Superior temporal gyrus (tissue), 1 donor: ENCODE data around the gene VPS8.
"Not testable (repeated sequence)": the region's sequence is repeated elsewhere in the genome, so short reads cannot be mapped to it uniquely, and the experiment has no call there.

ENCODE experiments used
- DNase-seq: peaks from one replicate; pipeline ENCODE4 v3.0.0-alpha.2; 2016; ENCODE audit errors: extremely low spot score

Gene VPS8

DNA sequence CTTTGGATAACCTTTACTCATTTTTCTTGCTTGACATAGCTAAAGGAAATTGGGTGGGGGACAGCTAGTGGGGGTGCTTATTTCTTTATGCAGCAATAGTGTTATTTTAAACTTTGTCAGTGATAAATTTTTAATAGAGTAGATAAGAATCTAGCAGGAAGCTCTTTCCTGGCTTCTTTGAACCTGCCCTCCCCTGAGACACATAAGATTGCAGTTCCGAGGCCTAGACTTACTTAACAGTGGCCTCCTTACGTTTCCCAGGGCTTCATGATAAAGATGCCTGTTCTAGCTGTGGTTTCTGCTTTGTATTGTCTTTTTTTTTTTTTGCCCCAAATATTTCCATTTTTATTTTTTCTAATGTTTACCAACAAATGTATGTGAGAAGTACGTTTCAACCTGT, 170.1 kb downstream of the VPS8 start:
- DNase-seq = no peak

DNA sequence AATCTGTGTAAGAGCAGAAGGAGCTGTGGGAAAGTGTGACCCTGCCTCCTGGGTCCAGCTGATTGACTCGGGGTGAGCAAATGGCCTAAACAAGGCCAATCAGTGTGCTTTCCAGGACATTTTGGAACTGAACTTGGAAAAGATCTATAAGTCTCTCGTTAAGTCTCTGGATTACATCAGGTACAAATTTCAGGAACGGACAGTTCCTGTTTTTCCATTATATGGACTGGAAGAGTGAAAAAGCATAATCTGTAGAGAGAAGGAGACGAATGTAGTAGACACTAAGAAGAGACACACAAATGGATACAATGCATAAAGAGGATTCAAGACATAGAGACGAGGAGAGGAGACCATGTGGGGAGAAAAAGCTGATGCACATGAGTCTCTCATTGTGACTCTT, 173.6 kb downstream of the VPS8 start:
- no peak for DNase-seq

DNA sequence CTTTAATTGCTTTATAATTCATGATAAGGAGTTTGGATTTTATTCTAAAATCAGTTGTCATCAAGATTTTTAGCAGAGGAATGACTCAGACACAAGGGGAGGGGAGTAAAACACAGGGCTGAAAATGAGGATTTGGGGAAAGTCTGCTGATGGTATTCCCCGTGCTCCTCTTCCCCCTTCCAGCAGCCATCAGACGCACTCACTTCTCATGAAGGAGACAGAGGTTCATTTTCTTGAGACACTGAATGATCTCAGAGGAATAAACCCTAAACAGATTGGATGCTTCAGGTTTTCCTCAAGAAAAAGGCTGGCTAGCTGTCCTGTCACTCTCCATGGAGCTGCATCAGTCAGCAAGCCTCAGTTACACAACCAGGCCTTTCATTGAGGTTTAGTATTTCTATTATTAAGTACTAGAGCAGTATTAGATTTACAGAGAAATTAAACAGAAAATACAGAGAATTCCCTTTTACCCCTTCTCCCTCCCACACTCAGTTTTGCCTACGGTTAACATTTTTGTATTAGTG, 174.5 kb downstream of the VPS8 start:
- DNase-seq = no peak

DNA sequence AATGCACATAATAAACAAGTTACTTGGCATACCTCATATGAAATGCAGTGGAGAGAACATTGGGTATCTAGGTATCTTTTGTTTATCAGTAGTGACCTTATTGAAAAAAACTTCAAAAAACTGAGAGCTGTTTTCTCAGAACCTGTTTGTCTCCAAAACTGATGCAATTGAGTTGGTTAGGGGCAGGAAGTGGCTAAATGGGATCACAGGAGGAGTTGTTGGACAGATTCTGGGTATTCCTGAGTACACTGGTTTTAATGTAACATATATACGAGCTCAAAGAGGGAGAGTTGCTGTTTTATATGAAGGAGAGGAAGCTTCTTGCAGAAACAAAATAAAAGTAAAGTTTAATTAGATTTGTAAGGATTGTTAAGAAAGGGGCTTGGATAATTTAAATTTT, 181.4 kb downstream of the VPS8 start:
- DNase-seq = no peak

DNA sequence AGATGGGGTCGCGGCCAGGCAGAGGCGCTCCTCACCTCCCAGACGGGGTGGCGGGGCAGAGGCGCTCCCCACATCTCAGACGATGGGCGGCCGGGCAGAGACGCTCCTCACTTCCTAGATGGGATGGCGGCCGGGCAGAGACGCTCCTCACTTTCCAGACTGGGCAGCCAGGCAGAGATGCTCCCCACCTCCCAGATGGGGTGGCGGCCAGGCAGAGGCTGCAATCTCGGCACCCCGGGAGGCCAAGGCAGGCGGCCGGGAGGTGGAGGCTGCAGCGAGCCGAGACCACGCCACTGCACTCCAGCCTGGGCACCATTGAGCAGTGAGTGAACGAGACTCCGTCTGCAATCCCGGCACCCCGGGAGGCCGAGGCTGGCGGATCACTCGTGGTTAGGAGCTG, 191.9 kb downstream of the VPS8 start:
- not testable (repeated sequence) for DNase-seq

DNA sequence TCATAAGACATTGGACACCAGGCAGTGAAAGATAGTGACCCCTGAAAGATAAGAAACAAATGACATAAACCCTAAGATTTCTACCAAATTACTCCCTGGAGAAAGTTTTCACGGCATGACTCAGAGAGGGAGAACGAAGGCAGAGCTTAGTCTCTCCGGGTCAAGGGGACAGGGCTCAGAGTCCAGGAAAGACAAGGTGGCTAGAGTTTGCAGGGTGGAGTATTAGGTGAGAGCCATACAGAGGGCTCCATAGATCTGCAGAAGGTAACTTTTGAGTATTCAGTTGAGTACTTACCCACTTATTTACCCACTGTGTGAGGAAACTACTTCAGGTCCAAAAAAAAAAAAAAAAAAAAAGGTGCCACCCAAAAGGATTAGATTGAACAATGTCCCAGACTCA, 197.7 kb downstream of the VPS8 start:
- no peak for DNase-seq

DNA sequence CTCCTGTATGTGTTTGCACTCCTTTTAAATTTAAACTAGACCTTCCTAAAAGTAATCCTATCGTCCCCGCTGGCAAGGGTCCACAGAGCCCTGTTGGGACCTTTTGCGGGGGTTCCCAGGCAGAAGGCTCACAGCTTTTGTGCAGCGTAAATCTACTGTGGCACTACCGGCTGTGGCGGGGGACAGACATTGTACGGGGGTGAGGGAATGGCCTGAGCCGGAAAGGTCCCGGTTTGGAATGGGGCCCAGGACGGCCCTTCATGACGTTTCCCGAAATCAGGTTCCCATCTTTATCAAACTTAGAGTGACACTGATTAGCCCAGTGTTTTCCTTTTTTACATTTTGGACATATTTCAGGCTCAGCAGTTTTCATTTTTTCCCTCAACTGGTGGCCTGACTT, 205.6 kb downstream of the VPS8 start:
- DNase-seq = not testable (repeated sequence)

DNA sequence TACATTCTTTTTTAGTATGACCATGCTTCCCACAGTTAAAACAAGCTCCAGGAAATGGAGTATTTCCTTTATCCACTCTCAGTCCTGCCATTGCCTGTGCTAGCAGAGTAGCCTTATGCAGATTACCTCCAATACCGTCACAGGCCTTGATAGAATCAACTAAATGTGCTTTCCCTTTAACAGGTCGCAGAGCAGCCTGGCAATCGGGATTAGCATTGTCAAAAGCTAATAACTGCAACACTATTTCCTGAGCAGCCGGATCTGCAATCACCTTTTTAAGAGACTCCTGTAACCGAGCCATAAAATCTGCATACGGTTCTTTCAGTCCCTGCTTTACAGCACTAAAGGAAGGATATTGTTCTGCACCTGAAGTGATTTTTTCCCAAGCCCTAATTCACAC, 206.0 kb downstream of the VPS8 start:
- not testable (repeated sequence) for DNase-seq

DNA sequence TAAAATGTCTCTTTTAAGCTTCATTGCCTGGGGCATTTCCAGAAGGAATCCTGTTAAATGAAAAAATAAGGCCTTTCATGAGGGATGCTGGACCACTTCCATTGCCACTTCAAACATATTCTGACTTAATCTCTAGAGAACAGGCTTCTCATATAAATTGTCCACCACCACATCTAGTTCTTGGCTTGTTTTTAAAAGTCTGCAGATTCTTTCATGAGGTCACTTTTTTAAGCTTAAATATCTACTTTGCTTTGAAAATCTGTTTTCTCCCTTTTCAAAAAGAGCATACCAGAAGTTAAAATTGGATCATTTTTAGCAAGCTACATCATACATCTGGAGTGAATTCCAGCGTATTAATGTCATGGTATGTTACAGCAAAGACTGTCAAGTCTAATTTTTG, 209.3 kb downstream of the VPS8 start:
- DNase-seq = no peak

DNA sequence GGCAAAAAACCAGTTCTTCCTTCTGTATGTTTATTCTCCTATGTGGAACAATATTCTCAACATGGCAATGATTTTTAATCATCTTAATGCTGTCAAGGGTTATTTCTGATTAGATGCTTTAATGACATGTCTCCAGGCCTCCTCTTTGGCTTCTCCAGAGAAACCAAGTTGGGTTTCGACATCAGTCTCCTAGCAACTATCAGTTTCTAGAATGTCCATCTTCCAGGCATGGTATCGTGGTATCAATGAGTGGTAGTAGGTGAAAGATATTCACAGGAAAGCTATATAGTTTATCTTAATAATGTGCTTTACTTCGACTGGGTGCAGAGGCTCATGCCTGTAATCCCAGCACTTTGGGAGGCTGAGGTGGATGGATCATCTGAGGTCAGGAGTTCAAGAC, 212.4 kb downstream of the VPS8 start:
- no peak for DNase-seq

DNA sequence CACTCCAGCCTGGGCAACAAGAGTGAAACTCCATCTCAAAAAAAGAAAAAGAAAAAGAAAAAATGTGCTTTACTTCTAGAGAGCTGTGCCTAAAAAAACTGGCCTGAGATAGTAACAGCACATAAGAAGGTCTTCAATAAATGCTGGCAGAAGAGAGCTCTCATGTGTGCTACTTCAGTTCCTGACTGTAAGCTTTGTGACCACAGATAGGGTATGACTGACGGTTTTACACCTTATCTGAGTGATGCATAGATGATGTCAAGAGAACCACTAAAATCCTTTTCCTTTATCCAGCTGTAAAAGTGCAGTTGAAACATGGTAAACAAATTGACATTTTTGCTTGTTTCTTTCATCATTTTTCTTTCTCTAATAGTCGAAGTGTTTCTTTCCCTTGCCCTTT, 213.0 kb downstream of the VPS8 start:
- no peak for DNase-seq

DNA sequence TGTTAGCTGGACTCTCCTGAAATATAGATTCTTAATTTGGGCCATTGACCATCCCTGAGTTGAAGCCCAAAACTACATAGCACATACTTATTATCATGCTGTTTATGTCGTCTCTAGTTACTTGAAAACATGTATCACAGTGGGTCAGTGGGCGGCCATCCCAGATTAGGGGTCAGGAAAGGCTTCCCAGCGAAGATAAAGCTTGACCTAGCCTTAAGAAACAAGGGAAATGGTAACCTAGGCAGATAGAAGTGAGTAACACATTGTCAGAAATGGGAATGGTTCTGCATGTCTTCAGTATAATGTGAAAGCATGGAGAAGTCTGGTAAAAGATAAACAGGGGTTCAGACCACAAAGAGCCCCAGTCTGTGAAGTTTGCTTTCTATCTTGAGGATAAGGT, 216.2 kb downstream of the VPS8 start:
- DNase-seq = no peak

DNA sequence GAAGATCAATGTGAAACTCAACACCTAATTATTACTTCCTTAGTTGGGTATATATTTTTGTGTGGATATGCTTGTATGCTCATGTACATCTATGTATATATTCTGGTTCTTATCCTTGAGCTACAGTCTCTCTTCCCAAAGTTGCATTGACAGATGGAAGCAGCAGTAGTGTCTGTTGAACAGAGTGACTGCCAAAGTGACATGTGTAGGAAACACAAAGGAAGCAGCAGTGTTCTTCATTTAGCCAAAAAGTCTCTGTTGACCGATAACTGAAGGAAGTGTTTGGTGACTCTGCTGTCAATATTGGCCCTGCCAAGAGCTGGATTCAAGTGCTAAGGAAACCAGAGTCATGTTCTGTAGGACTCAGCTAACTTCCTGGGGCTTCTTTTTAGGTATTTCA, 217.1 kb downstream of the VPS8 start:
- no peak for DNase-seq

DNA sequence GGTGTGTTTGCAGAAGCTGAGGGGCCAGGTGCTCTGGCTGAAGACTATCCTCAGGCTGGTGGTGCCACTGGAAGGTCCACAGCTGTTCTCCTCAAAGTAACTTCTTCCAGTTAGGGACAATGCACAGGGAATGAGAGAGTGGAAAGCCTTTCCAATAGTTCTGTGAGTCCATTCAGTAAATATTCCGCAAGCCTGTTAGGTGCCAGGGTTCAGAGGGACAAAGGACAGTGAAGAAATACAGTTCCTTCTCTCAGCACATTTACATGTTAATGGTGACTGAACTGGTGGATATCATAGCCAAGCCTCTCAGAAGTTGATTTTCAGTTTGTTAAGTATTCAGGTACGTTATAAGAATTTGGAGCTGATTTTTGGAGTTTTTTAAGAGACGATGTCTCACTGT, 218.4 kb downstream of the VPS8 start:
- no peak for DNase-seq

DNA sequence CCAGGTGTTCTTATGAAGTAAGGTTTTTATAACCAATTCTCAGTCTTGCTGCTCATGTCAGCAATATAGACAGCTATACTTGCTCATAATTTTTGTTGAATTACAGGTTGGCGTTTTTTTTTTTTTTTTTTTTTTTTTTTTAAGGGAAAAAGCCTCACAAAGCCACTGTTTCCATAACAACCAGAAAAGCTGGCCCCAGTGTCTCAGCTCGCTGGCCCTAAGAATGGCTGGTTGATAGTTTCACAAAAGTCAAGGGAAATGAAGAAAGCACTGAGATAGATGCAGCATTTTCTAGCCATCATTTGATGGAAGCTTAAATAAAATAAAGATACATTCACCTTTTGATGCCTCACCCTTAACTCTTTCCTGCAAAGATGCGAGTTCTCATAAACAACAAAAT, 219.0 kb downstream of the VPS8 start:
- no peak for DNase-seq

DNA sequence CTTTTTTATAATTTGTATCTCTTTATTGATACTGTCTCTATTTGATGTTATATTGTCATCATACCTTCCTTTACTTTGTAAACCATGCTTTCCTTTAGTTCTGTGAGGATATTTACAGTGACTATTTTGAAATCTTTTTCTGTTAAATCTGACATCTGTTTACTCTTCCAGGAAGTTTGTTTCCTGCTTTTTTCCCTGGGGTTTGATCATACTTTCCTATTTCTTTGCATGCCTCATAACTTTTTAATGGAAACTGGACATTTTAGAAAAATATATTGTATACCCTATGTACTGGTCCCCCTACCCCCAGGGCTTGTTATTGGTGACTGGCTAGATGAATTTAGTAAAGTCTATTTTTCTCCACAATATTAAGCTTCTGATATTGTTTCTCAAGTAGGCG, 225.8 kb downstream of the VPS8 start:
- no peak for DNase-seq

DNA sequence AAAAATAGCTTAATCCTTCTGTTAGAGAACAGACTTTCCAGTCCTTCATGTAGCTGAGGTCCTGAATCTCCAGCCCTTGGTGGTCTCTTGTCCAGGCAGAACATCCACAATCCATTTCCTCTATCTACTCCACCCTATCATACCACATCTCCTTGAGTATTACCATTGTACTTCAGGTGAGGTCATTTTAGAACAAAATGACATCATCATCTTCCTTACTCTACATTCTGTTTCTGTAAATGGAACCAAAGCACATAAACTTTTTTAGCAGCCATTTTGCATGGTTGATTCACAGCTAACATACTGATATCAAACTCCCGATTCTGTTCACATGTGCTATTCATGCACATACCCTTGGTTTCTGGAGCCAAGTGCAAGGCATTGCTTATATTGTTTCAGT, 228.5 kb downstream of the VPS8 start:
- DNase-seq = no peak

DNA sequence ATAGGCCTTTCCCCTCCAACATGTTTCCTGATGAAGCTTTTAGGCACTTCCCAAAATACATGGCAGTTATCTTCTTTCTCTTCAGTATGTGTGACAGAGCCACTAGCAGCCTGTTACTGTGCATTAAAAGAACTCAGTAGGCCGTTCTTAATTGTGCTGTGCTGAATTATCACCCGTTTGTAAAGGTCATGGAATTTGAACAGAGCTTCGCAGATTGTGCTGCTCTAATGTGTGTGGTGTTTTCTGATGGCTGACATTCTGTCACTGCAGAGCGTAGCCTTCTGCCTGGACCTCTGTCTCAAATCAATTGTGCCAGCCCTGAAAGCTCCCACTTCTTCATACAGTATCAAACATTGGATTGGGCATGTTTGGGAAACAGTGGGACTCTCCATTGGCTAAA, 229.6 kb downstream of the VPS8 start:
- no peak for DNase-seq

DNA sequence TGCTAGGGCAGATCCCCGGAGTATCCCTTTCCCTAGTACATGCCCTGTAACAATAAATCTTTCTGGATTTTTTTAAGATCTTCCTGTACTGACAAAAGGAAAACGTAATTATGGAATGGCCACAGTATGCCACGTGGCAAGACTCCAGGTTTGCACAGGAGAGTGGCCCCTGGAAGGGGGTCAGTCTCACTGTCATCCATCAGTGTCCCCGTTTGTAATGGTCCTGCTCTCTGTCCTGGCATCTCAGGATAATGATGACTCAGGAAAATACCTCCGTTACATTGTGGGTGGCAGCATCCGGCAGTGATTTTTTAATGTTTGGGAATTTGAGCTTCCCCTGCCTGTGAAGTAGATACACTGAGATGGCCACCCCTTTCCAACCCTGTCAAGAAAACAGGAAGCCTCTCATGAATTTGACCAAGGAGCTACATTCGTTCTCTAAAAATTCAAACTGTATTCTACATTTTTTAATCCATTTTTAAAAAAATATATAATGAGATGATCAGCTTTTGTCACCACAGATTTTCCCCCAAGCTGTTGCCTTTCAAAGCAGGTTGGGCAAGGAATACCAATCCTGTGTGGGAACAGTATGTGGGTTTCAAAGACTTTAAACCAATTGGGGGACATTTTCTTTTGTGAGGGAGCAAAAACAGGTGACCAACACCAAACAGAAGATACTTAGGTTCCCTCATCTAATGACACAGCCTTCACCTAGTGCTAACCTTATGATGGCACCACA, 230.5 kb downstream of the VPS8 start:
- no peak for DNase-seq

DNA sequence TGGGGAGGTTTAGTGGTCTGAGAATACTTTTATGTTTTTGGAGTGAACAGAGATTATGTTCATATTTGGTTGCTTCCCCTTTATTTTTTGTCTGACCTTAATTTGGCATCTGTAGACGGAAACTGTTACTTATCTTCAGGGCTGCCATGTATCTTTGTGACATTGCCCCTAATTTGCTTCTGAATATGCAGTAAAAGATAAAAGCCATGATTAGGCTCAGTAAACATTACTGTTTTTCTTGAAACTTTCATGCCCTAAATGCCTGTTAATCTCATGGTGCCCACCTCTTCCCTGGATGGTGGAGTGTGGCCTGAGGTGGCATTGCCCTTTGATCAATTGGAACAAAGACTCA, 234.2 kb downstream of the VPS8 start:
- DNase-seq = no peak

DNA sequence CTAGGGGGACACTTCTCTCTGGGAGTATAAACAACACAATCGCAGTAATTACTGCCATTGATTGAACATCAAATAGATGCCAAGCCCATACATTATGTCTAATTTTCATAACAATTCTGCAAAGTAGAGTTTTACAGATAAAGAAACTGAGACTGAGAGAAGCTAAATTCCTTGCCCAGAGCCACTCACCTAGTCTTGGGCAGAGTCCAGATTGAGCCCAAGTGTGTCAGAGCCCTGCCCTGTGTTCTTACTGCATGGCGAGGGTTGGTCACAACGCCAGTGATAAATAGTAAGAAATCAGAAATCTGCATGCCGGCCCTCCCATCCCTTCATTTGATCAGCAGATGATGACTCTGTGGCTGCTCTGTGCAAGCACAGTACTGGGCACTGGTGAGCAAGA, 234.6 kb downstream of the VPS8 start:
- no peak for DNase-seq

DNA sequence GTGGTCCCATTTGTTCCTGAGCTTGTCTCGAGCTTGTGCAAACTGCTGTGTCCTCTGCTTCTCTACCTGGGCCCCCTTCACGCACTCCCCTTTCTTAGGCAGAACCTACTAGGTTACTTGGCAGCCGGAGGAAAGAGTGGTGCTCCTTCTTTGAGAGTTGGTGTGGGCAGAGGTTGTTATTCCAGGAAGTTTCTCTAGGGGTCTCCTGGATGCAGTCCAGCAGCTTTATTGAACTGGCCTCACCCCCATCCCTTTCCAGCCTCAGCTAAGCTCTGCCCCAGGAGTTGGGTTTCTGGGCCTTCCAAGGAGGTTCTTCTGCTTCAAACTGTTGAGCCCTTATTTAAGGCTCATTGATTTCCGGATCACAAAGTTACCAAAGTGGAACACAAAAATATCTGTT, 237.7 kb downstream of the VPS8 start:
- no peak for DNase-seq

DNA sequence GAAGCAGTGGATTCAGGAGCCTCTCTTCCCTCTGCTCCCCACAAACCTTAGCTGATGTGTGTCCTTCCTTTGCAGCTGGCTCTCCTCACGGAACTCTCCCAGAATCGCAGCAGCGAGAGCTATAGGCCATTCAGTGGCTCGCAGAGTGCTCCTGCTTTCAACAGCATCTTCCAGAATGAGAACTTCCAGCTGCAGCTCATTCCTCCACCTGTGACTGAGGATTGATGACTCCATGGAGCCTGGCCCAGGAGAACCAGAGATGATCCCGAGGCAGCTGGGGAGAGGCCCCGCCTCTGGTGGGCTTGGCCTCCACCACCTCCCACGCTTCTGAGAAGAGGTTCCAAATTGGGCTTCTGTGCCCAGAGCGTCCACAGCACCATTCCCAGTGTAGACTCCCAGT, 239.8 kb downstream of the VPS8 start:
- DNase-seq = no peak

DNA sequence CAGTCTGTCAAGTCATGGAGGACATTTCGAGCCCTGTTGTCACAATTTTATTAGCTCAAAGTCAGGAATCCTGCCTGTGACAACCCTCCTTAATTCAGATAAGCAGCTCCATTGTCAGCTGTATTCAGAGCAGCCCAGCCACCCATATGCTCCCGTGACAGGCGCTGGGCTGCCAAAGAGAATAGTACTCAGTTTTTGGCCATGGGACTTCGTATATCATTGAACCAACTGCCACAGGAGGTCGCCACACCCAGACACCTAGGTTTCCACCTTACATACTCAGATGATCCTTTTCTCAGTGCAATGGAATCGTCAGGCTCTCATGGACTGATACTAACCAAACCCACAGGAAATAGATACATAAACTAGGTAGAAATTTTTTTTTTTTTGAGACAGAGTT, 240.7 kb downstream of the VPS8 start:
- no peak for DNase-seq
